Activated gamma-delta T cell (primary cell): ENCODE measurements around the gene GMDS.

Experiments used
- DNase-seq: peaks from one replicate; lab custom pipeline; 2025; lab: John Stamatoyannopoulos, UW

GMDS gene

DNA sequence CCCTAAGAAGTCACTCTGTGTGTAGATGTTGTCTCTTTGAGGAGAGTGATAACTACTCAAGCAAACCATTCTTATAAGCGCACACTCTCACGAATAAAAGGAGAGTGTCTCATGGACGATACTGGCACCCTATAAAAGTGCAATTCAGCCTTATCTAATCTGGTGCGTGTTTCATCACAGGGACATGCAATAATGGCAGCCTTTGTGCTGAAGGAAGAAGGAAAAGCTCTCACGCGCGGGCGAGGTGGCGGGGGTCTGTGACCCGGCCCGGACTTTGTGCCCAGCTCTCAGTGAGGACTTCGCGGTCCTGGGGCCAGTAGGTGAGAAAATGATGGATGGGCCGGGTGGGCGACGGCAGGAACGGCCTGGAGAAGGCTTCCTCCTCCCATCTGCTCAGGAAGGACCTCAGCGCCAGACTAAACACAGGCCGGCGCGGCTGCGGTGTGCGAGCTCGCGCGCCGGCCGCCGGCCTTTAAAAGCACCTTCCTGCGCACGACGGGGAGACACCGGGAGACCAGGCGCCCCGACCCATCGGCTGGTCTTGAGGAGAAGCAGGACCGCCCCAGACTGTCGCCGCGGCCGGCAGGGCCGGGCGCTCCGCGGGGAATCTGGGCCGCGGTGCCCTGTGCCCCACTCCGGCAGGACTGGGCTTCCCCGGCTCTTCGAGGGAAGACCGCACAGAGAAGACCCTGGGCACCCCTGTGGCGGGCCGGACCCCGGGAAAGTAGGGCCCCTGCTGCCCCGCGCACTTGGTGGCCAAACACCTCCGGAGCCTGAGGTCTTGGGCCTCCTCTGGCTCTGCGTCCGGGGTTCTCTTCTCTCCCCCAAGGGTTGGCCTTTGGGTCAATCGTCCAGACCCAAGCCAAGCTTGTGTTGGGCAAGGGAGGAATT is 644.0 kb downstream of the GMDS start:
- no peak for DNase-seq

DNA sequence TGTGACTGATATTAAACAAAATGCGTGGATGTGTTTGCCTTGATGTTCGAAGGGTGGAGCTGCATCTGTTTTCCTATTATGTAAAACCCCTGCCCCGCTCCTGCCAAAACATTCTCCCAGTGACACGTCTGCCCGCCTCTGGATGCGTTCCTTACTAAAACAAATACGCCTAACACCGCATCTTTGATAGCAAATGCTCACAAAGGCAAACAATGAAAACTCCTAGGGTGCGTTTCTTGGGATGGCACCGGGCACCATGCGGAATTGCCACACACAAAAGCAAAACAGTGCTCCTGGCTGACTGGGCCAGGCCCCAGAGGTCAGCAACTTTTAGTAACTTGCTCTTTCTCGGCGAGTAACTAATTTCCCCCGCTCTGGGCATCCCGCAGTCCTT is 644.6 kb downstream of the GMDS start:
- DNase-seq, result no peak

DNA sequence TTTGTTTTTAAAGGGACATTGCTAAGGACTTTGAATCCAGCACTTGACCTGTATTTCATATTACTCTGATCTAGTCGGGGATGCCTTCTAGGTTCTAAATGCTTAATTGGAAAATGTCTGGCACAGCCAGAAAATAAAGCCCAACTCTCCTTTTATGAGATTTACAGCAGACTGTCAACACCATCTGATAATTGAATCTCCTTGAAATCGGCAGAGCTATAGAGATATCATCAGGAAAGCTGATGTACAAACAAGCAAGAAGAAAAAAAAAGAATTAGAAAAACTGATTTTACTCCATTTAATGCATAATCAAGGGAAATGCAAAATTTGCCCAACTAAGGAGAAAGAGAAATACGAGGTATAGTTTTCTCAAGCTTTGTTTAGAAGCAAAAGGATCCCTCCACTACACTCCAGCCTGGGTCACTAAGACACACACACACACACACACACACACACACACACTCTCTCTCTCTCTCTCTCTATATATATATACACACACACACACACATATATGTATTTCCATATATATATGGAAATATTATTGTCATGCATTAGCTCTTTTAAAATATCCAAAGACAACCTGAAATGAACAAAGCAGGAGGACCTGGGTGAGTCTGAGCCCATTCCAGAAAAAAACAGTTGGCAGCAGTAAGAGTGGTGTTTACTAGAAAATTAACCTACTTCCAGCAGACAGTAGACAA is 645.2 kb downstream of the GMDS start:
- no peak for DNase-seq

DNA sequence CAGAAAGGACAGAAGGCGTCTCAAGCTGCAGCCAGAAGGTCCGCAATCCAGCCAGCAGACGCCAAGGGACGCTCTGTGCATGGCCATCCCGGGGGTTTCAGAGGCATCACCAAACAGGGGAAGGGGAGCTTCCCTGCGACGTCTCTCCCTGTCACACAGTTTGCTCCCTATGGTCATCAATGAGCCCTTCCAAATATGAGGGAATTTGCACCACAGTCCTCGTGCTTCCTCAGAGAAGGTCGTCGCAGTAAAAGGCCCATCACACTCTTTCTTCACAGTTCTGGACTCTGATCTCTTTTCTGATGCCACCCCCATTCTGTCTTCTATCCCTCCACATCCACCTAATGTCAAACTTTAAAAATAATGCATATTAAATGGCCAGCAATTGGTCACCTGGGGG is 645.9 kb downstream of the GMDS start:
- DNase-seq, result no peak

DNA sequence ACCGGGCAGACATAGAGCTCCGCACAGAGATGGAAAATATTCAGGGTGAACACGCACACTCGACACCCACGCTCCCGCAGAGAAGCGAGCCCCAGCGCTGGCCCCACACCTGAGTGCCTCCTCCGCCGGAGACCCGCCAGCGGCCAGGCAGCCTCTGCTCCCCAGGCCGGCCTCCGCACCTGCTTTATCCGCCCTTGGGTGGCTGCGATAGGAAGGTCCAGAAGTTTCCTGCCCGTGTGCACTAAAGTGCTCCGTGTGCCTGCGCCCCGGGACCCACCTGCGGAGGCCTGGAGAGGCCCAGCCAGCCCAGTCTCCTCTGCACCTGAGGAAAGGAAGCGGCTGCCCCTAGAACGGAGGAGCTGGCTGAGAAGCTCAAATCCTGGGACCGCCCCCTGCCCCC is 646.5 kb downstream of the GMDS start:
- no peak for DNase-seq

DNA sequence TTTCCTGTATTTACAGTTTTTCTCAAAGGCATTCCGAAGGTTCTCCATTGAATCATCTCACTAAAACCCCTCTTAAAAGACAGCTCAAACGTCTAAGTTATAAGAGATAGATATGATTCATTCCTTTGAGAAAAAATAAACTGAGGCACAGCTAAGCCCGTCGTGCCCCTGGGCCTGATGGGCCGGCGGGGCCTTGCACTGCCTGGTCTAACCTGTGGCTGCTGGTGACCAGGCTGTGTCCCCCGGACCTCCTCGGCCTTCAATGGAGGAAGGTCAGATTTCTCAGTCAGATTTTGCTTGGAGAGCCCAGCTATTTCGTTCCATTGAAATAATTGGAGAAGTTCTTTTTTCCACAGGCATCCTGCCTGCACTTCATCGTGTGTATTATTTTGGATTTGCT is 647.0 kb downstream of the GMDS start:
- no peak for DNase-seq

DNA sequence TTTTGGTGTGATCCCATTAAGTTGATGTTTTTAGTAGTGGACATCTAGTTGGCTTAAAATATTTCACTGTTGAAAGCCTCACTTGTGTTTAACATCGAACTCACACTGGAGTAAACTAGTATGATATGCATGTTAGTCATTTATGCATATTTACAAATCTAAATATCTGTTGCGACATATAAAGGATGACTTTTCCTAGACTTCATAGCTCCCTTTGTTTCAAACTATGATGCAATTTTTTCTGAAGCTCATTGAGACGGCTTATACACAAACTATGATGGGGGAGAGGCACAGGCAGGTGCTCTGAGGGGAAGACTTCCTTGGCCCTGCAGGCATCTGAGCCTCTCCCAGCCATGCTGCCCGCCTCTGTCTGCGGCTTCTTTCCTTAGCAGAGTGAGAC is 647.5 kb downstream of the GMDS start:
- no peak for DNase-seq

DNA sequence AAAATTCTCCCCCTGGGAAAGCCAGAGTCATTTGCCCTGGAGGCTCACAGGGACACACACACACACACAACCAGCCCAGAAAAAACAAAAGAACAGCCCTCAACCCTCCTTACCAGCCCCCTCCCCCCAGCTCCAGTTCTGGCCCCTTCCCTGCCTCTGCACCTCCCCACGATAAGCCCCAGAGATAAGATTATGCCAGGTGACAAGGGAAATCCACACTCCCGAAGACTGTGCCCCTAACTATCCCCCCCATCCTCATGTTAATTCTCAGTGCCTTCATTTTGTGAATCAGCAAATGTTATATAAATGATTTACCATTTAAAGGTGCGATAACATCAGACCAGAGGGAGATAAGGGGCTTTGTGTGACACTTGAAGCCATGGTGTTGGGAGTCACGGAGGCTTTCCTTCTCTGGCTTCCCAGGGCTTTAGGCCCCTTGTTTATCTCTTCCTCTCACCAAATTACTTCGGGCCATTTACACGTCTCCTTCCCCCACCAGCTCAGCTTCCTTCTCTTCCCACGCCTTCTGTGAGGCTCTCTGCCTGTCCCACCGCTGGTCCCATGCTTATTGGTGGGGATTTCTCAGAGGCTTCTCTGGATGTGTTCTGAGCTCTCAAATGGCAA is 648.2 kb downstream of the GMDS start:
- no peak for DNase-seq

DNA sequence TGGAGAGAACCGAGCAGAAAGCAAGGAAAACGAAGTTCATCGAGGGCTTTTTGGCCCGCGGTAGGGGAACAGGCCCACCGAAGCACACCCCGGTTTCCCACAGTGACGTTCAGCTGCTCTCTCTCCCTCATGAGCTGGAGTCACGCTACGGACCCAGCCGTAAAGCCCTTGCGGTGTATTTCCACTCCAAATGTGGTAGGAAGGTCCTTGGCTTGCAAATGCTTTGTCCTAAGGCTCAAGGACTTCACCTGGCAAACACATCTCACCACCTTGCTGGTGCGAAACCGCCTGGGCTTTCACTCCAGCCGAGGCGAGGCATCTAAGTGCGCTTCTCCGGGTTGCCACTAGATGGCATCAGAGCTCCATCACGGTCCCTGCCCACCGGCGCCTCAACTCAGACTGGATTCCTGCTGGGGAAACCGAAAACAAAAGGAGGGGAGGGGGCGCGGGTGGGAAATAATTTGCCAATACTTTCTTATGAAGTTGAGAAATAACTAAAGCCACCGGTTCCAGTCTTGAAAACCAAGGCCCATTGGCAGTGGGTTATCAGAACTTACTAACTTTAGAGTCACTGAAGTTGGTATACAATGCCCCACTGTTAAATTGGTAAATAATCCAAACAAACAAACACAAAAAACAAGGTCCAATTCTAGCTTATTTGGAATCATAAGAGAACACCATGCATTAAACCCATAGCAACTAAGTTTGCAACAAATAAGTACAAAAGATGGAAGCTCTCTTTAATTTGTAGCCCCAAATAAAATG is 649.1 kb downstream of the GMDS start:
- DNase-seq, result no peak

DNA sequence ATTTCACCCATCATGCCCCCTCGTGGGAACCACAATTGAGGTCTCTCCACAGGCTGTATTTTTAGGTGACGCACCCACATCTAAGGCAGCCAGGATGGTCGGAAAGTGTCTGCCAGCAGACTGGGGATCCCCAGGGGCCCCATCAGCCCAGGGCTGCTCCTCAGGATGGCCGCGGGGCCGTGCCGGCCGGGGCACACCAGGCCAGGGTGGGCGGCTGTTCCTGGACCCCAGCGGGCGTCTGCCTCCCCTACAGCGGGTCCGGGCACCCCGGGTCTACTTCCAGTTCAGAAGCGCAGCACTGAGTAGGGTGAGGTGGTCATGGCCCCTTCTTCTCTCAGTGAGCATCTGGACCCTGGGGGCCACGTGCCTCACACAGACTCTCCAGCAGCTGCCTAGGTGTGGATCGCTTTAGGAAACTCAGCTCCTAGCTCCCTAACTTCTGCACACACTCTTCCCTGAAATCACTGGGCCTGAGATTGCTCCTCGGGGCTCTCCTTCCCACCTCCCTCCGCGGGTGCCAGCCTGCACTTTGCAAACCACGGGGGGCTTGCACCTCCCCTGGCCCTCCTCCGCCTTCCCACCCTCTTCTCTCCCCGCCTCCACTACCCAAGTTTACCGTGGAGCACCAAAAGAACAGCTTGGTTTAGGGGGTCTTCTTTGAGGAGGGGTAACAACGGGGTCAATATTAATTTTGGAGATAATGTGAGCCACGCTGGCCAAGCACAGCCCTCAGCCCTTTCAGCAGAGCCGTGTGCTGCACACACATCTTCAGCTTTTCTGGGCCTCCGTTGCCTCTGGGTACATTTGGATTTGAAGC is 649.9 kb downstream of the GMDS start:
- no peak for DNase-seq

DNA sequence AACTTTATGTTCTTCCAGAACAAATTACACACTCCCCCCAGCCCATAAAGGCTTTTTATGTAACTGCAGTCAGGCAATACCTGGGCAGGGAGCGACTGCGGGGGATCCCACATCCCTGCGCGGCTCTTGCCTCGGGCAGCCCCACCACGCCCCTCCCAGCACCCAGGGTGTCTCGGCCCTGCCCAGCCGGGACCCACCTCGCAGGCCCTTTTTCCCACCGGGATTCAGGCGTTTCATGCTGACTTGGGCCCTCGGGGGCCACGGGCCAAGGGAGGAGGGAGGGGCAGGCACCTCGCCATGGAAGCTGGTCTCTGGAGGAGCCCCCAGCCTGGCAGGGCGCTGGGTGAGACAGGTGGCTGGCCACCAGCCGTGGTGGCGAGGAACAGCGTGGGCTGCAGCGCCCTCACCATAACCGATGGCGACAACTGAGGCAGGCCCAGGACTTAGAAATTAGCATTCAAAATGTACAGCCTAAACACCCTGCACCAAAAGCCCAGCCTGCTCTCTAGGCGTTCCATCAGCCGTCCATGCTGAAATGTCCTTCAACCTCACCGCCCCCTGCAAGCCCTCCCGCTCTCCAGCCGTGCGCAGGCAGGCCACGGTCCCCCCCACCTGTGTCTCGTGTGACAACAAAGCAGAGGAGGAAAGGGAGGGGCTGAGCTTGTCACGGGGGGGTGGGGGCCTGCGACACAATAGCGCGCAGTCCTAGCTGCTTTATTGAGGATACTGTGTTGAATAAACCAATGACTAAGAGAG is 650.8 kb downstream of the GMDS start:
- DNase-seq, result no peak

DNA sequence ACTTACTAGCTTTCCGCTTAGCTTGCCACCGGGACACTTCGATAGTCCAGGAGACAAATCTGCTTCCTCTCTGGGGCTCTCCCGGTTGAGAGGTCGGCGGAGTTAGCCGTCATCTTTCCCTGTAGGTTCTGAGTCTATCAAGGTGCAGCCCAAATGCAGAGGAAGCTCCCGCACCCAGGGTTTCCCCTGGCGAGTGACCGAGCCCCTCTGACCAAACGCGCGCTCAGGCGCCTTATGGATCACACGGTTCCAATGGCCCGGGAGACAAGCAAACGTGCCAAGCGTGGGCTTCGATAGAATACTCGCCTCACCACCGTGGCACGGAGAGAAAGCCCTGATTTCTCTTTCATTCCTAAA is 651.5 kb downstream of the GMDS start:
- no peak for DNase-seq

DNA sequence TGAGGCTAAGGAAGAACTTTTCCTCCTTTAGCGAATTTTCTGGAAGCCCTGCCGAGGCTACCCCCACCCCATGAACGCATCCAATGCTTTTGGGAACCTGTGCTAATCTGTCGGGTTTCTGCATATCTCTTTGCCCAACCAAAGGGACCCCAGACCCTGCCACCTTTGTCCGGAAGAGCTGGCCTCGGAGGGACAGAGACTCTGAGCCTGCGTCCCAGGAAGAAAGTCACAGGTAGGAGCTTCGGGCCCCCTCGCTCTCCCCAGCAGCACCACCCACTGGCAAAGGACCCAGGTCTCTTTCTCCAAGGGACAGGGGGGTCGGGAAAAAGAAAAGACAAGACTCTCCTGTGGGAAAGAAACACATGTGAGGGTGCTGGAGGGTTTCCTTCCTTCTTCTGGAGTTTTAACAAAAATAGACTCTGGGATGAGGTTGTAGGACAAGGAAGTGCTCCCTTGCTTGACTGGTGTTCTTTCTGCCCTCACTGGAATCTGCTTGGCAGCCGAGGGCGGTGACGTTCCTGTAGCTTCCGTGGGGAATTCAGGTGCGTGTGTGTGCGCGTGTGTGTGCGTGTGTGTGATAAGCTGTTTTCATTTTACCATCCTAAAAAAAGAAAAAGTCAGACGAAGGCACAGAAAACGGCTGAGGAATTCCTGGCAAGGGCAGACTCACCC is 652.0 kb downstream of the GMDS start:
- DNase-seq, result no peak

DNA sequence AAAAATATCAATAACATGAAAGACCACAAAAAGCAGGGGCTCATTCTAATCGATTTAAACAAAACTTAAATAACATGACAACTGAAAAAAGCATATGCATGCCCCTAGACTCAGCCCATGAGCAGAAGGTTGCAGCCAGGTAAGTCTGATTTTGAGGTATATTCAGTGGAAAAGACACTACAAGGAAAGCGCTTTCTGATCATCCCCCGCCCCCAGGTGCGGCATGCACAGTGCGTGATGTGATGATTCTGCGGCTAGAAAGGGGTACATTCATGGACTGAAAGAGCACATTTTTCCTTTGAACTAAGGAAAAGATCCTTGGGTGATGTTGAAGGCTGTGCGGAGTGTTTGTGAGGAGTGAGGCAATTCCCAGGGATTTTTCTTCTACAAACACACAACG is 652.6 kb downstream of the GMDS start:
- no peak for DNase-seq

DNA sequence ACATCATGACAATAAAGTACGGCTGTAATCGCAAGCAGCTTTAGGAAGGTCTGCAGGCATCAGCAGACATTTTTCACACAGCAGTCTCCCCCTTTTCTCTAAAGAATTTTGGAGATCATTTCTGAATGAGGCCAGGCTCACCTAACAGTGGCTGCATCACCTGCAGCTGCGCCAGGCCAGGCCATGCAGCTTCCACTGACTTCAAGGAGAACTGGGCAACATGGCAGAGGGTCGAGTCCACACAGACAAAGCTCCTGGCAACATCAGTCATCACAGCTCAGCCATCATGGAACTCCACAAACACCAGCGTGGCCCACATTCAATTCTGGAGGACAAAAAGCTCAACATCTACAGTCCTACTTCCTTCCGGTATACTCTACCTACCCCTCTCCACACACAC is 653.5 kb downstream of the GMDS start:
- DNase-seq, result no peak

DNA sequence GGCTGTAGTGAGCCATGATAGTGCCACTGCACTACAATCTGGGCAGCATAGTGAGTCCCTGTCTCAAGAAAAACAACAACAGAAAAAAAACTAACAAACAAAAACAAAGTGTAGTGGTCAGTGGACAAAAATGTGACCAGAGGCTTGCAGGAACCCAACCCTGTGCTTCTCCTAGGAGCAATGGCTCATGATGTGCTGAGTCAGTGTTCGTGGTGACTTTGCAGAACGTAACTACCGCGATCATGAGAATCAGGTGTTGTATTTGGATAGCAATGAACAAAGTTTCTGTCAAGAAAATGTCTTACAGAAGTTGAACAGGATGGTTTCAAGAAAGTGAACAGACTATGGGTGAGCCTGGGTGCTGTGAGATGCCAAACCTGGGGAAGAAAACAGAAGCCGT is 654.2 kb downstream of the GMDS start:
- DNase-seq, result no peak

DNA sequence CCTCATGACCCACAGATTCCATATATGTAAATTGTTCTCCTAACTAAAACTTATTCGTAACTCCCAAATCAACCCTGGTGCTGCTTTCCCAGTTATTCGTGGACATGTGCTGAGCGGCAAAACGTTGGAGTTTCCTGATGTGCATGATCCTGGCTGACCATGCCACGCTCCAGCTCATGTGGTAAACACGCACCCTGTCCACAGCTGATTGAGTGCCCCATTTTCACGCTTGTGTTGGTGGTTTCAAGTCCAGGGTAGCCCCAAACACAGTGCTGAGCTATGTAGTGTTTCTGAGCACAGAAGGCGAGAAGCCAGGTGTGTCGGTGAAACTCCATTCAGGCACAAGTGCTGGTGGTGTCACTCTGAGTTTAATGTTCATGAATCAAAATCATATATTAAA is 654.8 kb downstream of the GMDS start:
- DNase-seq, result no peak

DNA sequence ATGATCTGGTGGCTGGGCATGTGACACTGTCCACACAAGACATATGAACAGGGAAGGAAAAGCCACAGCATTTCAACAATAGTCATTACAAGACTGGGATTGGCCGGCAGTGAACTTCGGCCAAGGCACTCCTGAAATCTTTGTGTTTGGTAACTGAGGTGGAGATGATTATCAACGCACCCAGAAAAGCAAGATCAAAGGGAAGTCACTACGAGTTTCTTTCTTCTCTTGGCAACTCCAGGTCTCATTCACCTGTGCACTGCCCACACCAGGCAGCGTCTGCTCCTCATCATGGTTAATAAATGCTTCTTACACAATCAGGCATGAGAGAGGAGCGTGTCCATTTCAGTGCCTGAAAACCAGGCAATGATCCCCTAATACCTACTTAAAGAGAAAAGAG is 656.2 kb downstream of the GMDS start:
- no peak for DNase-seq

DNA sequence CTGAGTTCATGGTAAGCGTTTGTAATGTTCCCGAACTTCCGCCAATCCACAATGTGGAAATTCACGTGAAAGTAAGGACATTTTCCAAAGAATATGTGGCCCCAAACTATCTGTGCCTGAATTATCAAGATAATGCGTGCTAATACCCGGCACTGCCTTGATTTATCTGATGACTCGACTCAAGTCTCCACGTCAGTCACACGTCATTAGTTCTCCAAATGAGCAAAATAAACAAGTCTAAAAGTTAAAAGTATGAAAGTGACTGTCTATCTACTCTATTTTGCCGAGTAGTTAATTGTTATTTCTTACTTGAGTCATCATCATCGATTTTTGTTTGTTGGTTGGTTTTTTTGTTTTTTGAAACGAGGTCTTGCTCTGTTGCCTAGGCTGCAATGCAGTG is 657.4 kb downstream of the GMDS start:
- no peak for DNase-seq

DNA sequence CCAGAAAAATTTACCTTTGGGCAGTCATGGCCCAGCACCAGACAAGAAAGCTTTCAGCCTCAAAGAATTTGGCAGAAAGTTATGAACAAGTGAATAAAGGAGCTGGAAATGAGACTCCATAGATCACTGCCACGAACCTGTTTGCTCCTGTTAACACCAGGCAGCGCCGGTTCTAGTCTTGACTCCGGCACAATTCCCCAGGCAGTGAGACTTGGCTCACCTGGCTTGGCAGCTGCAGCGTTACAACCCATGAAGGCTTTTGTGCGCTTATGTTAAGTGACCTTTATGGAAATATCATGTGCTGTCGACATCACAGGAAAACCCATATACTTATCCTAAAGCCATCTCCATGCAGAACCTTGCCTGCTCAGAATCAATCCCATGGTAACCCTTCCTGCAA is 657.9 kb downstream of the GMDS start:
- no peak for DNase-seq
